GM06990 (cell line): ENCODE measurements around the gene RBKS.

Experiments used
- DNase-seq: peaks from one replicate; pipeline ENCODE4 v3.0.0-alpha.2; 2011; ENCODE audit not compliant: insufficient read length; ENCODE audit errors: extremely low read depth
- H3K27me3 ChIP-seq: replicated peaks from 2 replicates; pipeline ENCODE4 v1.6.0; 2011; ENCODE audit warnings: low read length; ENCODE audit not compliant: control insufficient read depth, insufficient read depth
- H3K36me3 ChIP-seq: 2 replicates; pipeline ENCODE4 v1.5.1; 2011; ENCODE audit warnings: low read length; ENCODE audit not compliant: control insufficient read depth, insufficient read depth
- H3K4me3 ChIP-seq: replicated peaks from 2 replicates; pipeline ENCODE4 v1.5.1; 2011; ENCODE audit warnings: low read depth, mild to moderate bottlenecking, control low read depth, low read length
- TF ChIP-seq, protein P1 (sequence below): IDR thresholded peaks from 2 replicates; pipeline ENCODE4 v1.5.1; 2011; ENCODE audit warnings: low read length, control low read depth, mild to moderate bottlenecking, inconsistent platforms; ENCODE audit not compliant: insufficient read depth, poor library complexity, severe bottlenecking

RBKS gene

DNA sequence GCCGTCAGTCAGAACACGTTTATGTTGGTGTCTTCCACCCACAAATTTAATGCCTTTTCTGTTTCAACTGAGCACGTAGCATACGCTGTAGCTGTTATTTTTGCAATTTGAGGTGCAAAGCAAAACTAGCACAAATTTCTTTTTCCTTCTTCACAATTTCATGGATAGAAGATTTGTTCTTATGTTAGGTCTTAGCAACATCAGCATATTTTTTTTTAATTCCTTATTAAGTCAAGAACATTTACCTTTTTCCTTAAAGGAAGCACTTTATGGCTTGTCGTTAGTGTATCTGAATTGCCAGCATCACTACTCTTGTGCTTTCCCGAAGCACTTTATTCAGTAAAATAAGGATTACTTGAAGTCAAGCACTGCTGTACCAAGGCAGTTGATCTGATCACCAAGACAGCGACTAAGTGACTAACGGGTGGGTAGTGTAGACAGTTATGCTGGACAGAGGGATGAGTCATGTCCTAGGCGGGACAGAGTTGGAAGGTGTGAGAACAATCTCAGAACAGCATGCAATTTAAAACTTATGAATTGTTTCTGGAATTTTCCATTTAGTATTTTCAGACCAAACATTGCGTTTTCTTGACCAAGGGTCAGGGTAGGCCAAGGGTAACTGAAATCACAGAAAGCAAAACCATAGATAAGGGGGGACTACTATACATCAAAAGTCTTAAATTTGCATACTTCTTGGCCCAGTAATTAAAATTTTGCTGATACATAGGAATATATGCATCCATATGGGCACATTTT is 13.6 kb upstream of the RBKS start:
- Histone ChIP-seq H3K36me3 (no peaks in the 10 kb centered on the region; the same call in 1 of the 2 replicates), H3K27me3 (no peaks in the 10 kb centered on the region), H3K4me3 (no peak overlapping the region)
- DNase-seq, result no peak
- TF ChIP-seq, protein P1, sequence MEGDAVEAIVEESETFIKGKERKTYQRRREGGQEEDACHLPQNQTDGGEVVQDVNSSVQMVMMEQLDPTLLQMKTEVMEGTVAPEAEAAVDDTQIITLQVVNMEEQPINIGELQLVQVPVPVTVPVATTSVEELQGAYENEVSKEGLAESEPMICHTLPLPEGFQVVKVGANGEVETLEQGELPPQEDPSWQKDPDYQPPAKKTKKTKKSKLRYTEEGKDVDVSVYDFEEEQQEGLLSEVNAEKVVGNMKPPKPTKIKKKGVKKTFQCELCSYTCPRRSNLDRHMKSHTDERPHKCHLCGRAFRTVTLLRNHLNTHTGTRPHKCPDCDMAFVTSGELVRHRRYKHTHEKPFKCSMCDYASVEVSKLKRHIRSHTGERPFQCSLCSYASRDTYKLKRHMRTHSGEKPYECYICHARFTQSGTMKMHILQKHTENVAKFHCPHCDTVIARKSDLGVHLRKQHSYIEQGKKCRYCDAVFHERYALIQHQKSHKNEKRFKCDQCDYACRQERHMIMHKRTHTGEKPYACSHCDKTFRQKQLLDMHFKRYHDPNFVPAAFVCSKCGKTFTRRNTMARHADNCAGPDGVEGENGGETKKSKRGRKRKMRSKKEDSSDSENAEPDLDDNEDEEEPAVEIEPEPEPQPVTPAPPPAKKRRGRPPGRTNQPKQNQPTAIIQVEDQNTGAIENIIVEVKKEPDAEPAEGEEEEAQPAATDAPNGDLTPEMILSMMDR, result no peak

DNA sequence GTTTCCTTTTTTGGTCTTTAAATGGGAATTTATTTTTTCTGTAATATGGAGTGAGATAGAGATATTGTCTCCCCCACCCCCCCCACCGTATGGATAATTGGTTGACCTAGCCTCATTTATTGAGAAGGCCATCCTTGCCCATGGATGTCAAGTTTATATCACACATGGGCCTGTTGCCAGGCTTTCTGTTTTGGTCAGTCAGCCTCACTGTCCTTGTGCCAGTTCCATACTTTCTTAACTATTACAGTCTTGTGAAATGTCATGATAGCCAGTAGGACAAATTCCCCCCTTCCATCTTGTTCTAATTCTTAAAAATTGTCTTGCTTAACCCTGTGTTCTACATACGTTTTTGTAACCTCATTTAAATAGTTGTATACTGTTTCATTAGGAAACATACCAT is 12.8 kb upstream of the RBKS start:
- no peaks in the 10 kb centered on the region; the same call in 1 of the 2 replicates for H3K36me3 ChIP-seq
- no peak for DNase-seq
- no peaks in the 10 kb centered on the region for H3K27me3 ChIP-seq
- no peak overlapping the region for H3K4me3 ChIP-seq
- TF ChIP-seq, protein P1, result no peak

DNA sequence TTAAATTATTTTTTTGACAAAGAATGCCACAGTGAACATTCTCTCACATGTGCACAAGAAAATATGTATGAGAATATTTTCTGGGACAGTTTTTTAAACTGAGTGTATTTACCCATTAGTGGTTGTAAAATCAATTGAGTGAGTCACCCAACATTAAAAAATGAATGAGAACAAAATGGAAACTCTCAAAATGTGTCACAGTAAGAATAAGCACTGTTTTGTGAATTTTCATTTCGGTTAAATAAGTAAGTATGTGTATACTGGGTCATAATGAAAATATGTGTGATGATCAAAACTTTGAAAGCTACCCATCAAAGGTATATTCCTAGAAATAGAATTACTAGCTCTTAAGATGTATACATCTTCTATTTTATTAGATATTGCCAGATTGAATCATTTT is 11.9 kb upstream of the RBKS start:
- Histone ChIP-seq H3K4me3 (no peak overlapping the region), H3K36me3 (no peaks in the 10 kb centered on the region; the same call in 1 of the 2 replicates), H3K27me3 (no peaks in the 10 kb centered on the region)
- TF ChIP-seq, protein P1, result no peak
- no peak for DNase-seq

DNA sequence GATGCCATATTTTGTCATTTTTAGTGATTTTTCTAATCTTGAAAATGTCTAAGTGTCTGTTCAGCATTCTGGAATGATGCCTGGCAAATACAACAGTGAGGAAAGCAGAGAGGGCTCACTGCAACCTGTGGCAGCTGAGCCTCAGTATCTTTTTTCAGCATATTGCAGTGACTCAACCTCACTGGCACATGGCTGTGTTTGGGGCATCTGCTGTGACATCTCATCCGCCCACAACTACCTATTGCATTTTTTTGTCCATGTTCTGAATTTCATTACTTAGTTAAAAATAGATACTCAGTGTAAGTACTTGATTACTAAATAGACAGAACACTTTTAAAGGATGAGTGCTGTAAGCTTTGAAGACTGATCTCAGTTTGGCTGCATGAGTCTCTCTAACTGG is 11.0 kb upstream of the RBKS start:
- TF ChIP-seq, protein P1, result no peak
- DNase-seq, result no peak
- H3K27me3 ChIP-seq, result no peaks in the 10 kb centered on the region
- peaks cover 5% of the 10 kb centered on the region for H3K36me3 ChIP-seq
- no peak overlapping the region for H3K4me3 ChIP-seq

DNA sequence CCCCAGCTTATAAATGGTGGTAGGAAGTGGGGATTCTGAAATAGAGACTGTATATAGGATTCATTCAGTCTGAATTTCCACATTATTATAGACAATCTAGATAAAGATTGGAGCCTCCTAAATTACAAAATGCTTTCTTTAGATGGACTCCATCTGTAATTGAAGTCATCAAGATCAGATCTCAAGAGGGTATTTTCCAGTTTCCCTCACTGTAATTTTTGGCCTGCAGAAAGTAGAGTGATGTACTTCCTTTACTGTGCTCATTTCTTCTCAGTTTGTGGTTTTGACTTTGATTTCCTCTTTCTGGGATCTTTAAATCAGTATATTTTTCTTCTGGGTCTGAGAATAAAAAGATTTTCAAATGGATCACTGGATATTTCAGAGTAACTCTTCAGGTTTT is 7.5 kb upstream of the RBKS start:
- TF ChIP-seq, protein P1, result no peak
- DNase-seq, result no peak
- Histone ChIP-seq H3K27me3 (no peaks in the 10 kb centered on the region), H3K4me3 (no peak overlapping the region), H3K36me3 (peaks cover 5% of the 10 kb centered on the region)

DNA sequence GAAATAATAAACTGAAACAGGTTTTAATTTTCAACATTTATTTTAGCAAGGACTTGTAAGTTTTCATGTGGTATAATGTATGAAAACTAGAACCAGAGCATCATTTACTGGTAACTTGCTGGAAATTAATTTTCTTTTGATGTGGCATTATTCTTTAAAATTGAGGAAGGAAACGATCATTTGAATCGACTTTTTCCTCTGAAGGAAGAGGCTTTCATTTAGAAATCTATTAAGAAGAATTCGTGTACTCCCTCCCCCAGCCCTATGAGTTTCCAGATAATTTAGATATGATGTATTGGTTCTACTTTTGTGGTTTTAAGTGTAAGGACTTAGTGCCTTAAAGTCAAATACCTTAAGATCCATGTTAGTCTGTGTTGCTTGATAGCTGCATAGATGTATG is 2.8 kb upstream of the RBKS start:
- no peaks in the 10 kb centered on the region for H3K27me3 ChIP-seq
- peaks cover 5% of the 10 kb centered on the region for H3K36me3 ChIP-seq
- TF ChIP-seq, protein P1, result no peak
- no peak for DNase-seq
- H3K4me3 ChIP-seq, result no peak overlapping the region
